A549 treated with Hydrocortisone at 1 μM for 4 hours (cell line): ENCODE results near the gene SALL3. TPM values are rescaled to one million over a fixed set of nuclear protein-coding genes. Genes with fewer than 3 reads are reported as not detected.

ENCODE experiments used
- total RNA-seq: library from RNA; stranded (reverse); fragments of 200-300 nt; extraction: Qiagen RNA extraction; gene quantifications from 5 replicates; pipeline ENCODE4 v1.2.3, GENCODE V29; 2022

The SALL3 gene
- not detected in 5 replicates for total RNA-seq

DNA sequence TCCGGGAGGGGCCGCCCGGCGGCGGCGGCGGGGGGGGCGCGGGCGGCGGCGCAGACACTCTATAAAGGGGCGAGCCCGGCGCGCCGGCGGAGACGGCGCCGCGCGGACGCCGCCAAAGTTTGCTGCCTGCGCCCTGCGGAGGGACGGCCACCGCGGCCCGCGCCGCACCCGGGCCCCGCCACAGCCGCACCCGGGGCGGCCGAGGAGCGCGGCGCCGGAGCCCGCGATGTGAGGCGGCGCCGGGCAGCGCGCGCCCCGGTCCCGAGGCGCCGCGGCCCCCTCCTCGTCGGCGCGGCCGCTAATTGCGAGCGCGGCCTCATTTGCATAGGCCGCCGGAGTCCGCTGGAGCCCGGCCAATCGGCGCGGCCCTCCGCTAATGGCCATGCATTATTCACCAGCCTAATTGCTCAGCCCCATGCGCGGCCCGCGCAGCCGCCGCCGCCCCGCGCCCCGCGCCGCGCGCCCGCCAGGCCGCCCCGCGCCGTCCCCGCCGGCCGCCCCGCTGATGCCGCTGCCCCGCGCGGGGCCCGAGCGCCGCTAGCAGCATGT is at the start of gene SALL3:
SALL3 (plus strand) TSS at position 89 of the 549 bp plus-strand sequence; CDS start at position 546, 457 bp downstream.

Other genes with a start within 250 kb of the SALL3 start
- gene ATP9B, start 89.6 kb downstream of the SALL3 start, total RNA-seq = 14.0 to 17.8 TPM (median 16.1 TPM) in 5 replicates